ENCODE results near the gene CNTNAP5.

- TF ChIP-seq ZNF274 (IDR thresholded peaks at IDR 0.05; ENCODE audit: low read depth, low read length) (no peak), SUZ12 (IDR thresholded peaks at IDR 0.05; ENCODE audit: extremely low read depth, insufficient read depth, insufficient read length) (no peak)
Measured at GRCh38 chr2:124540805-124541204, 515.7 kb downstream of the CNTNAP5 start.
